H9 (cell line): Measurements from ENCODE around the gene SF3A1. TPM values are rescaled to one million over a fixed set of nuclear protein-coding genes. Genes with fewer than 3 reads are reported as not detected.

Experiments
- DNase-seq: peaks from one replicate; pipeline ENCODE4 v3.0.0-alpha.2; 2017
- H2AFZ ChIP-seq: one replicate; pipeline ENCODE4 v1.6.1; 2013; ENCODE audit warnings: mild to moderate bottlenecking, low read length, control low read depth, moderate library complexity
- H2AK5ac ChIP-seq: 2 replicates; pipeline ENCODE4 v1.6.1; 2013; ENCODE audit warnings: low read length, control low read depth, mixed read lengths; ENCODE audit not compliant: insufficient read length
- H2BK120ac ChIP-seq: one replicate; pipeline ENCODE4 v1.6.1; 2013; ENCODE audit warnings: low read depth, mild to moderate bottlenecking, low read length, control low read depth, inconsistent platforms; ENCODE audit not compliant: poor library complexity, severe bottlenecking
- H2BK12ac ChIP-seq: 2 replicates; pipeline ENCODE4 v1.6.1; 2013; ENCODE audit warnings: low read length, control low read depth, mixed read lengths, low read depth; ENCODE audit not compliant: insufficient read length
- H2BK15ac ChIP-seq: 2 replicates; pipeline ENCODE4 v1.6.1; 2013; ENCODE audit warnings: low read depth, low read length, control low read depth
- H2BK20ac ChIP-seq: one replicate; pipeline ENCODE4 v1.6.1; 2013; ENCODE audit warnings: low read depth, mild to moderate bottlenecking, low read length, control low read depth, inconsistent platforms; ENCODE audit not compliant: poor library complexity, severe bottlenecking
- H2BK5ac ChIP-seq: 2 replicates; pipeline ENCODE4 v1.6.1; 2013; ENCODE audit warnings: low read length, control low read depth, mixed read lengths; ENCODE audit not compliant: insufficient read length
- H3K14ac ChIP-seq: 2 replicates; pipeline ENCODE4 v1.6.1; 2013; ENCODE audit warnings: low read length, control low read depth; ENCODE audit not compliant: insufficient read depth
- H3K18ac ChIP-seq: 2 replicates; pipeline ENCODE4 v1.6.1; 2013; ENCODE audit warnings: low read depth, mild to moderate bottlenecking, mixed read lengths, low read length, control low read depth; ENCODE audit not compliant: insufficient read length
- H3K23ac ChIP-seq: 2 replicates; pipeline ENCODE4 v1.6.1; 2013; ENCODE audit warnings: low read length, control low read depth, mixed read lengths, low read depth; ENCODE audit not compliant: insufficient read length
- H3K23me2 ChIP-seq: 2 replicates; pipeline ENCODE4 v1.6.1; 2013; ENCODE audit warnings: low read depth, mild to moderate bottlenecking, mixed read lengths, low read length, control low read depth; ENCODE audit not compliant: insufficient read length, poor library complexity, severe bottlenecking
- H3K27ac ChIP-seq: 2 replicates; pipeline ENCODE4 v1.5.1; 2013; ENCODE audit warnings: low read length, control low read depth, mixed read lengths, low read depth; ENCODE audit not compliant: insufficient read length
- H3K27me3 ChIP-seq: 2 replicates; pipeline ENCODE4 v1.6.1; 2013; ENCODE audit warnings: low read length, control low read depth, inconsistent platforms; ENCODE audit not compliant: insufficient read depth
- H3K4ac ChIP-seq: 2 replicates; pipeline ENCODE4 v1.6.1; 2013; ENCODE audit warnings: low read depth, mild to moderate bottlenecking, control low read depth, inconsistent platforms, low read length, moderate library complexity
- H3K4me1 ChIP-seq: 2 replicates; pipeline ENCODE4 v1.6.1; 2013; ENCODE audit warnings: low read length, control low read depth, inconsistent platforms; ENCODE audit not compliant: insufficient read depth
- H3K4me2 ChIP-seq: 2 replicates; pipeline ENCODE4 v1.6.1; 2013; ENCODE audit warnings: low read length, control low read depth, mixed read lengths; ENCODE audit not compliant: insufficient read length, insufficient read depth
- H3K56ac ChIP-seq: 2 replicates; pipeline ENCODE4 v1.6.1; 2013; ENCODE audit warnings: low read depth, mild to moderate bottlenecking, mixed read lengths, low read length, control low read depth; ENCODE audit not compliant: insufficient read length
- H3K79me1 ChIP-seq: 2 replicates; pipeline ENCODE4 v1.6.1; 2013; ENCODE audit warnings: low read depth, mild to moderate bottlenecking, moderate library complexity, low read length, control low read depth, inconsistent platforms; ENCODE audit not compliant: insufficient read depth, poor library complexity, severe bottlenecking
- H3K79me2 ChIP-seq: 2 replicates; pipeline ENCODE4 v1.6.1; 2013; ENCODE audit warnings: low read length, control low read depth, inconsistent platforms; ENCODE audit not compliant: insufficient read depth
- H3K9ac ChIP-seq: 2 replicates; pipeline ENCODE4 v1.6.1; 2013; ENCODE audit warnings: low read length, control low read depth, mixed read lengths; ENCODE audit not compliant: insufficient read length; ENCODE audit errors: extremely low read depth
- H3K9me3 ChIP-seq: one replicate; pipeline ENCODE4 v1.6.1; 2013; ENCODE audit warnings: low read depth, low read length, inconsistent platforms; ENCODE audit not compliant: control insufficient read depth
- H3T11ph ChIP-seq: one replicate; pipeline ENCODE4 v1.6.1; 2013; ENCODE audit warnings: mild to moderate bottlenecking, low read length, control low read depth, inconsistent platforms
- H4K20me1 ChIP-seq: one replicate; pipeline ENCODE4 v1.6.1; 2013; ENCODE audit not compliant: control insufficient read depth, insufficient read length, insufficient read depth
- H4K5ac ChIP-seq: 2 replicates; pipeline ENCODE4 v1.6.1; 2013; ENCODE audit warnings: low read depth, mild to moderate bottlenecking, mixed read lengths, low read length, control low read depth; ENCODE audit not compliant: insufficient read length
- H4K8ac ChIP-seq: replicated peaks from 2 replicates; pipeline ENCODE4 v1.6.1; 2013; ENCODE audit warnings: low read length, control low read depth, mixed read lengths, low read depth; ENCODE audit not compliant: insufficient read length
- H4K91ac ChIP-seq: 2 replicates; pipeline ENCODE4 v1.6.1; 2013; ENCODE audit warnings: low read depth, mild to moderate bottlenecking, moderate library complexity, mixed read lengths, low read length, control low read depth; ENCODE audit not compliant: insufficient read length
- H3K27ac Mint-ChIP-seq, 3 experiments: 2 replicates in 2 of 3; 3 replicates in 1 of 3; pipeline ENCODE4 v1.8.0; 2020 to 2021; ENCODE audit warnings: mixed read lengths in 3 of 3, mild to moderate bottlenecking in 1 of 3, moderate library complexity in 1 of 3
- H3K27me3 Mint-ChIP-seq: 2 replicates; pipeline ENCODE4 v1.8.0; 2021; ENCODE audit warnings: low read depth, mild to moderate bottlenecking, moderate library complexity, mixed read lengths
- H3K36me3 Mint-ChIP-seq, 3 experiments: 2 replicates in 2 of 3; 3 replicates in 1 of 3; pipeline ENCODE4 v1.8.0; 2020 to 2021; ENCODE audit warnings: low read depth in 3 of 3, mixed read lengths in 3 of 3; ENCODE audit not compliant: insufficient read depth in 1 of 3
- H3K4me1 Mint-ChIP-seq, 2 experiments: 2 replicates each; pipeline ENCODE4 v1.8.0; 2020; ENCODE audit warnings: mixed read lengths in 2 of 2
- H3K4me3 Mint-ChIP-seq, 2 experiments: 2 replicates in 1 of 2; 3 replicates in 1 of 2; pipeline ENCODE4 v1.8.0; 2020 to 2021; ENCODE audit warnings: mild to moderate bottlenecking in 2 of 2, mixed read lengths in 2 of 2, moderate library complexity in 1 of 2
- H3K9me3 Mint-ChIP-seq, 2 experiments: 2 replicates in 1 of 2; 3 replicates in 1 of 2; pipeline ENCODE4 v1.8.0; 2020; ENCODE audit warnings: mild to moderate bottlenecking in 2 of 2, mixed read lengths in 2 of 2, moderate library complexity in 1 of 2
- WGBS: extraction: QIAGEN DNeasy Blood & Tissue Kit; methylation state at CpG from one replicate; pipeline ENCODE4 v1.1.7; 2013; ENCODE audit warnings: missing lambda C conversion rate, low lambda C conversion rate, mixed read lengths; ENCODE audit not compliant: insufficient read length; ENCODE audit errors: extremely low coverage; 5-methylcytosine and 5-hydroxymethylcytosine counted together
- total RNA-seq: library from RNA; stranded (reverse); gene quantifications from 2 replicates; pipeline ENCODE4 v1.2.1, GENCODE V29; 2021
- TF ChIP-seq, protein P1 (sequence below): fragments of 200-600 bp; sonication (generic); conservative IDR thresholded peaks from 3 replicates; pipeline ENCODE4 v1.8.0; 2021; ENCODE audit warnings: antibody characterized with exemption, mild to moderate bottlenecking

SF3A1 gene
- total RNA-seq, 1 experiment from 2014 or later, result 225 TPM

GRCh38 chr22:30309951-30310741 is 46.5 kb downstream of the SF3A1 start:
- Histone ChIP-seq H4K91ac (no peak overlapping the region), H3T11ph (no peak overlapping the region), H4K8ac (no peak overlapping the region), H3K79me1 (no peaks in the 10 kb centered on the region), H3K9me3 (no peaks in the 10 kb centered on the region), H3K27ac (no peak overlapping the region), H3K23me2 (no peaks in the 10 kb centered on the region), H2BK120ac (no peak overlapping the region), H4K5ac (no peak overlapping the region), H2BK12ac (no peak overlapping the region), H2AFZ (no peak overlapping the region), H2BK5ac (no peak overlapping the region), H2BK20ac (no peak overlapping the region), H3K27me3 (no peaks in the 10 kb centered on the region), H3K4me1 (no peaks in the 10 kb centered on the region; the same call in 1 of the 2 replicates), H3K4me2 (no peak overlapping the region), H3K79me2 (no peaks in the 10 kb centered on the region), H3K9ac (no peak overlapping the region), H2AK5ac (no peak overlapping the region), H3K56ac (no peak overlapping the region), H3K18ac (no peak overlapping the region), H3K23ac (no peak overlapping the region), H4K20me1 (no peaks in the 10 kb centered on the region), H2BK15ac (no peak overlapping the region), H3K14ac (no peak overlapping the region), H3K4ac (no peak overlapping the region)
- Mint-ChIP-seq H3K4me1 (peaks cover 11% of the 10 kb centered on the region in 2 experiments), H3K4me3 (no peak overlapping the region), H3K27ac (peak overlapping the region in 2 of 3 experiments; percentile 36 to 54; a peak in 1 of 7 replicates), H3K27me3 (no peaks in the 10 kb centered on the region), H3K36me3 (no peaks in the 10 kb centered on the region), H3K9me3 (no peaks in the 10 kb centered on the region; a peak in 1 of 5 replicates)
- TF ChIP-seq, protein P1, sequence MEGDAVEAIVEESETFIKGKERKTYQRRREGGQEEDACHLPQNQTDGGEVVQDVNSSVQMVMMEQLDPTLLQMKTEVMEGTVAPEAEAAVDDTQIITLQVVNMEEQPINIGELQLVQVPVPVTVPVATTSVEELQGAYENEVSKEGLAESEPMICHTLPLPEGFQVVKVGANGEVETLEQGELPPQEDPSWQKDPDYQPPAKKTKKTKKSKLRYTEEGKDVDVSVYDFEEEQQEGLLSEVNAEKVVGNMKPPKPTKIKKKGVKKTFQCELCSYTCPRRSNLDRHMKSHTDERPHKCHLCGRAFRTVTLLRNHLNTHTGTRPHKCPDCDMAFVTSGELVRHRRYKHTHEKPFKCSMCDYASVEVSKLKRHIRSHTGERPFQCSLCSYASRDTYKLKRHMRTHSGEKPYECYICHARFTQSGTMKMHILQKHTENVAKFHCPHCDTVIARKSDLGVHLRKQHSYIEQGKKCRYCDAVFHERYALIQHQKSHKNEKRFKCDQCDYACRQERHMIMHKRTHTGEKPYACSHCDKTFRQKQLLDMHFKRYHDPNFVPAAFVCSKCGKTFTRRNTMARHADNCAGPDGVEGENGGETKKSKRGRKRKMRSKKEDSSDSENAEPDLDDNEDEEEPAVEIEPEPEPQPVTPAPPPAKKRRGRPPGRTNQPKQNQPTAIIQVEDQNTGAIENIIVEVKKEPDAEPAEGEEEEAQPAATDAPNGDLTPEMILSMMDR, result no peak
- no CpG with 5 or more reads among the region's 7 CpGs for WGBS
- no peak for DNase-seq
